Hematopoietic multipotent progenitor cell treated with erythropoietin and hydrocortisone succinate and interleukin-3 and kit ligand, for 15 days (in vitro differentiated cells): Measurements from ENCODE around the gene SS18.

Experiments
- DNase-seq: peaks from one replicate; pipeline ENCODE4 v3.0.0-alpha.2; 2015; ENCODE audit warnings: low spot score

The SS18 gene

DNA sequence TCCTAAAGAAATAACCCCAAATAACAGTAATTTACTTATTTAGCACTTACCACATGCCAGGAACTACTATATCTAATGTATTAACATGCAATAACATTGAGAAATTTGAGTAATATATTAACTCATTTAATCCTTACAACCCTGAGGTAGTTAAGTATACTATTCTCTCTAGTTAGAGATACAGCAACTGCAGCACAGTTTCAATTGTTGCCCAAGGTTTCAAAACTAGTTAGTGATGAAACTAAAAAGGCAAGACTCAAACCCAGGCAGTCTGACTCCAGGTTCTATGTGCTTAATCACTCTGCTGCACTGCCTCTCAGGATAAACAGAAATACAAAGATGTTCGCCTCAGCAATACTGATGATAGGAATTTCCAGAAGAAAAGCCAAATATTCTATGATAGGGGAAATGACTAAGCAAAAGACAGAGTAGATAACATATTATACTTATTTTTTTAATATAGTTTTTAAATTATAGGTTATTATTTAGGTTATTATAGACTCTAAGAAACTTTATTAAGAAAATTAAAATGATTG, 88.0 kb downstream of the SS18 start:
- peak; percentile 12 for DNase-seq

DNA sequence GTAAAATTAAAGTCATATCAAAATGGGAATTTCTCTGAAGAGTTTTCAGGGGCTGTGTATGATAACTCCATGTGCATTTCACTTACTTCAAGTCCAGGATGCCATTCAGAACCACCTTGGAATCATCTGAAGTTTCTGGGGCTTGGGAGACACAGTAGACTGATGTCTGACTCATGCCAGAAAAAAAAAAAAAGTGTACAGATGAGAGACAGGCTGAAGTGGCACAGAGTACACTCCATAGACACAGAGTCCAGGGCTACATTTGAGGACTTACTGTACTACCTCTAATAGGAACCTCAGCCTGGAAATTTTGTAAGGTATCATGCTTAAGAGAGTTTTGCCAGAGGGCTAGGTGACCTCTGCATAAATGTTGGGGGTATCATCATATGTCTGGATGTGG, 92.0 kb downstream of the SS18 start:
- no peak for DNase-seq

DNA sequence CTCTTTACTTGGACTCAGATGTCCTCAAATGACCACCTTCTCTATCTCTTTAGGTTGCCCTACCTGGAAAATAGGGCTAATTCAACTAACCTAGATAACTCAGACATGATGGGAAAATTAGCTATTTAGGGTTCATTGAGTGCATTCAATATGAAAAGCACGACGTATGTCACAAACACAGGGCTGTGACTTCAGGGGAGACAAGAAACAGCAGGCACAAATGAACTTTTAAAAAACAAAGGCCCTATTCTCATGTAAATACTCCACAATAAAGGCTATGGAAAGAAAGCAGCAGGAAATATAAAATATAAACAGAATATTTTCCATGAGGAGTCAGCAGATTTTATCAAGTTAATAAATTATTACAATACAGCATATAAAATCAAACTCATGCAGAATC, 97.8 kb downstream of the SS18 start:
- no peak for DNase-seq

DNA sequence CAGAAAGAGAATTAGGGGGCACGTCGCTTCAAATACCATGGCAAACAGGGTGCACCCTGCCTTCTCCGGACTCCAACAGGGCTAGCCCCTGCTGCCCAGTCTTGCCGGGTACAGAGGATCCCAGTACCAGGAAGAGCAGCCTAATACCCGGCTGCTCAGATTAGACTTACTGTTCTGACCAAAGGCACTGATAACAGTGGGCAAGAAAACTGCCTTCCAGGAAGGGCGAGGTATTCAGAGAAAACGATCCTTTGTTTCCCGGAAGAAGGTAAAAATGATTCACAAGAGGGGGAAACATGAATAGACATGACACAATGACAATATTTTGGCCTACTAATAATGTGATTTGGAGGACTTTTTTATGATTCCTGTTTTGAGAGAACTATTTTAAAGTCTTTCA, 99.9 kb downstream of the SS18 start:
- DNase-seq = peak; percentile 32

DNA sequence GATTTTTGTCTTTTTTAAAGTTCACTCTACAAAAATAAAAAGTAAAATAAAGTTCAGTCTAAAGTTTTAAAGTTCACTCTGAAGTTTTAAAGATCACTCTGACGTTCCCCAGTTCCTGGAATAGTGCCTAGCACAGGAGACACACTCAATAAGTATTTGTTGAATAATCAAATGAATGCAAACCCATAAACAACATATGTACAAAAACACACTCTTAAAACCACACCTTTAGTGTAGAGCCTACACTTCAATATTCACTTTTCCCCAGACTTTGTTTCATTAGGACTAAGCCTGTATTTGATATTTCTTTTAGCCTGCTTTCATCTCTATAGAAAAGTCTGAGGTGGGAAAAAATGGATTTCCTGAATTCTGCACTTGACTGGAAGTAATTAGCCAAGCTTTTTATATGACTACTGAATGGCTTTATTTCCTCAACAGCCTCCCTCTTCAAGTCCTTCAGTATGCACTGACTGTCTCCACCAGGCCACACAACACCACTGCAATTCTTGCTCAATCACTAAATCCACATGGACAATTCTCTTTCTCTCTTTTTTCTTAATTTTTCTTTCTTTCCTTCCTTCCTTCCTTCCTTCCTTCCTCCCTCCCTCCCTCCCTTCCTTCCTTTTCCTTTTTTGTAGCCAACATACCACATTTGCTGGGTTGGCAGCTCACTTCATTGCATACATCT, 104.6 kb downstream of the SS18 start:
- no peak for DNase-seq

DNA sequence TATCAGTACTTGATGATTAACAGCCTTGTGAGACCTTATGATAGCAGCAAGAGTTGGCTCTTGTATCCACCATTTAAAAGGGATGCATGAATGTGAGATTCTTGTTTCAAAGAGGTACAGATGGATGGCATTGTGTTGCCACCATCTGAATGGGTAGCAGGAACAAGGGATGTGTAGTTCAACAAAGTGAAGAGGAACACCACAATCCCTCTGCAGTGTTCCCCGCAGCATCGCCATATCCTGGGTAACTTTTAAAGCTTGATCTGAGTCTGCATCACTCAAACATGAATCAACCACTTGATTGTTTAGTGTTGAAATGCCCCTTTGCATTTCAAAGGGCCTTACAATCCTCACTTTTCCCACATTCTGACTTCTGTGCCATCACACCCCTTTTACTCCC, 106.7 kb downstream of the SS18 start:
- DNase-seq = no peak

DNA sequence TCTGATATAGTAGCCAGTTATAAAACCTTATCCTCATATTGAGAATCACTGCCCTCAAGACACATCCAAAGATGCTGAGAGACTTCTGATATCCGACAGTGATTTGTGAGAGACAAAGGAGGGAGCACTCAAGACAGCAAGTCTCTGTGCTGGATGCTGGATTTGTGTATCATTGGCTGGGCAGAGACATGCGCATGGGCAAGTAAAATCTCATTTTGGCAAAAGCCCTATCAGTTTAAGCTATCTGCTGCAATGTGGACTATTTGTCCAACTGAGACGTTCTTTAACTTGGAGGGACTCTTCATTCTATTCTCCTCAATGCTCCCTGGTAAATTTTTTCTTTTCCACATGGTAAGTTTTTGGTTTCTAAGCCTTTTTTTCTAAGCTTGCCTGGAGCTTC, 107.5 kb downstream of the SS18 start:
- DNase-seq = no peak

DNA sequence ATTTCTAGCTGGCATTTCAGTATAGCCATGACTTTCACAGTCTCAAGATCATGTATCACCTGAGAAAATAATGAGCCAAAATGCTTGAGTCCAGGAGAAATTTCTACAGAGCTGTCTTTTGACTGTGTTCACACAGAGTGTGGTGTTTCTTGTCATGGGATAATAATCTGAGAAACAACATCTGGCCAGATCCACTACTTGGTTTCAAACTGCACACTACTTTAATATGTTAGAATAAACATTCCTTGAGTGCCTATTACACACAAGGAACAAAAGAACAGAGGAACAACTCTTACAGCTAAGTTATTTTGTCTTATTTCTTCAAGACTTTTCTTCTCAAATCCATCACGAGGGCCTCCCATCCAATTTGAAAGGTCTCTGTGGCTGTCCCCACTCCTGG, 108.3 kb downstream of the SS18 start:
- no peak for DNase-seq

DNA sequence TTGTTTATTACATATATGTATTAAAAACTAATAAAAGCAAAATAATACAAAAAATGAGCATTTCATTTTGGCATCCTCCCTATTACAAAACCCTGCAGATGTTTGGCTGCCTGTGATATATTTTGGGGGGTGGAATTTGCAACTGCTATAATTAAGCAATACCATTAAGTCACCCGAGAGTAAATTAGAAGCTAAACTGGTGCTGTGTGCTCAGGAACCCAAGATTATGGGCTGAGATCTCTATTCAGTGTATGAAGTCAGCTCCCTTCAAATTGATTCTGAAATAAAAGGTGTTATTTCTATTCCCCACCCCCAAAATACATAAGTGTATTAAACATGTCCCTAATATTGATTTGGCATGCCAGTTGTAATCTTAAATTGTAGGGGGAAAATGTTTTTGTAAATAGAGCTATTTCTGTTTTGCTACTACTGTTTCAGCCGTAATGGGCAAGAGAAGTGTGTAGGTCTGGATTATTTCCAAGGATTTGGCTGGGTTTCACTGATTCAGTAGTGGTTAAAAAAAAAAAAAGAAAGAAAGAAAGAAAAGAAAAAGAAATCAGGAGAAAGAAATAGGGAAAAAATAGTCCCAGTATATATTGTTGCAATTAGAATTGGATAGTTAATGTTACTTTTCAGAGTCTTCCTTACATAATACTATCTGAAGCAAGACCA, 110.9 kb downstream of the SS18 start:
- DNase-seq = no peak

DNA sequence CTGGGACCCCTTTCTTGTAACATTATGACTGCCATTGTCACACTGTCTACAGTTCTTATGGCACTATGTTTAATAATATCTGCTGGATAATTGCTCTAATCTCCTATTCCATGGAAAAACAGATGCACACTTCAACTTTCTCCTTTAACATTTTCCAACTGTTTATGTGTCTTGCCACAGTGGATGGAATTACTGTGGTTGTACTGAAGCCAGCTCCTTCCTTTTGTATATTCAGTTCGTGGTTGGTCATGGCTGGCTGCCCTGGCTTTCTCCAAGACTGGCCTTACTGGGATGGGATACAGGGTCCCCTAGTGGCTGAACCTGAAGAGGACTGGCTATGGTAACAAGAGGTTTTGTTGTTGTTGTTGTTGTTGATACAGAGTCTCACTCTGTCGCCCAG, 113.9 kb downstream of the SS18 start:
- DNase-seq = no peak

DNA sequence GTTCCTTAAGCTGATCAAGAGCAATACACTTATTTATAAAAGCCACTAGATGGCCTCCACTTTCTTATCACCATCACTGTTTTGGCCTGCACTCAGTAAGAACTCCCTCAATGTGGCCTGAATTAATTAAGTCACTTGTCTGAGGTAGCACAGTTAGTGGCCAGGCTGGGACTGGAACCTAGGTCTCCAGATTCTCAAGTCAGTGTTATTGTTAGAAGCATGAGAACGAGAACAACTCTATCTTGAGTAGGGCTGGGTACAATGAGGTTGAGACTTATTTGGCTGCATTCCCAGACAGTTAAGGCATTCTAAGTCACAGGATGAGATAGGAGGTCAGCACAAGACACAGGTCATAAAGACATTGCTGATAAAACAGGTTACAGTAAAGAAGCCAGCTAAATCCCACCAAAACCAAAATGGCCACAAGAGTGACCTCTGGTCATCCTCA, 115.8 kb downstream of the SS18 start:
- DNase-seq = no peak
